GM12878 (cell line): ENCODE data around the gene ADGRF4. TPM values are rescaled to one million over a fixed set of nuclear protein-coding genes. Genes with fewer than 3 reads are reported as not detected.

ENCODE experiments used
- polyA plus RNA-seq, 11 experiments: library from polyadenylated mRNA; depleted of rRNA in 4 of 11; unstranded in 6 of 11; stranded (reverse) in 5 of 11; fragments of >200 nt; fragmentation: Nextera tagmentation in 4 of 11; fragmentation: Illumina TruSeq in 1 of 11; extraction: Ambion mirVana in 4 of 11; extraction: Trizol in 1 of 11; gene quantifications; 1 replicate in 1 of 11; 2 replicates in 10 of 11; pipeline versions ENCODE4 v1.2.1 to v1.2.3, GENCODE V29; 2011 to 2016; ENCODE audit warnings: inconsistent platforms in 2 of 11, missing spikeins in 2 of 11, low read depth in 1 of 11
- total RNA-seq, 4 experiments: library from RNA; depleted of rRNA in 3 of 4; stranded (reverse); fragments of >200 nt in 3 of 4; fragmentation: Illumina TruSeq in 1 of 4; extraction: Trizol in 1 of 4; gene quantifications; 2 replicates each; pipeline versions ENCODE4 v1.2.1 to v1.2.3, GENCODE V29; 2013 to 2021

The ADGRF4 gene
- total and polyA plus RNA-seq, 10 of the 15 experiments (the other 5 are each of a cell fraction or from before 2014, with no cell fraction given): 0.04 to 0.12 (median 0.06) TPM; not detected in 5

Other genes starting within 250 kb of the ADGRF4 start
- gene CD2AP, start 220.8 kb upstream of the ADGRF4 start, total RNA-seq (2014; rRNA removed): 22.9 and 29.5 TPM in 2 replicates
- 46.6 and 48.0 TPM in 2 replicates for gene CD2AP, start 220.8 kb upstream of the ADGRF4 start, total RNA-seq (2014; rRNA removed; fragmentation: Illumina TruSeq; extraction: Trizol)
- 23.6 and 27.9 TPM in 2 replicates for gene CD2AP, start 220.8 kb upstream of the ADGRF4 start, total RNA-seq (2021)
- gene CD2AP, start 220.8 kb upstream of the ADGRF4 start, polyA plus RNA-seq (2011; rRNA removed): 23.7 and 43.8 TPM in 2 replicates
- 34.2 and 48.4 TPM in 2 replicates for gene CD2AP, start 220.8 kb upstream of the ADGRF4 start, polyA plus RNA-seq (2014; fragmentation: Illumina TruSeq; extraction: Trizol)
- gene CD2AP, start 220.8 kb upstream of the ADGRF4 start, polyA plus RNA-seq (2014; fragmentation: Nextera tagmentation; extraction: Ambion mirVana): 1 to 10 TPM; 5.4 to 8.0 TPM
- gene CD2AP, start 220.8 kb upstream of the ADGRF4 start, polyA plus RNA-seq (2014; rRNA removed): 12.6 and 15.1 TPM in 2 replicates
- 10 to 100 TPM; 17.4 to 18.8 TPM for gene CD2AP, start 220.8 kb upstream of the ADGRF4 start, polyA plus RNA-seq (2016; fragmentation: Nextera tagmentation; extraction: Ambion mirVana)
- not detected in 2 replicates for gene OPN5, start 83.5 kb downstream of the ADGRF4 start, total RNA-seq (2014; rRNA removed)
- not detected in 2 replicates for gene OPN5, start 83.5 kb downstream of the ADGRF4 start, total RNA-seq (2014; rRNA removed; fragmentation: Illumina TruSeq; extraction: Trizol)
- gene OPN5, start 83.5 kb downstream of the ADGRF4 start, total RNA-seq (2021): not detected in 2 replicates
- not detected in 2 replicates for gene OPN5, start 83.5 kb downstream of the ADGRF4 start, polyA plus RNA-seq (2011; rRNA removed)
- not detected in 2 replicates for gene OPN5, start 83.5 kb downstream of the ADGRF4 start, polyA plus RNA-seq (2014; fragmentation: Illumina TruSeq; extraction: Trizol)
- not detected for gene OPN5, start 83.5 kb downstream of the ADGRF4 start, polyA plus RNA-seq (2014; fragmentation: Nextera tagmentation; extraction: Ambion mirVana)
- gene OPN5, start 83.5 kb downstream of the ADGRF4 start, polyA plus RNA-seq (2014; rRNA removed): not detected in 2 replicates
- gene OPN5, start 83.5 kb downstream of the ADGRF4 start, polyA plus RNA-seq (2016; fragmentation: Nextera tagmentation; extraction: Ambion mirVana): not detected